HG02943 (cell line): Measurements from ENCODE around the gene RHO.
"Not testable (repeated sequence)": the region's sequence is repeated elsewhere in the genome, so short reads cannot be mapped to it uniquely, and the experiment has no call there.

Experiments used
- ATAC-seq: cut with Tn5 transposase; IDR thresholded peaks from one replicate; pipeline ENCODE4 v1.9.1; 2021; ENCODE audit warnings: mild to moderate bottlenecking, low read depth, moderate library complexity; ENCODE audit not compliant: unreplicated experiment

RHO gene

GRCh38 chr3:129498603-129499488 lies 29.6 kb upstream of the RHO start:
- ATAC-seq = not testable (repeated sequence)

GRCh38 chr3:129499604-129500333 lies 28.7 kb upstream of the RHO start:
- not testable (repeated sequence) for ATAC-seq

GRCh38 chr3:129500334-129500658 lies 28.1 kb upstream of the RHO start:
- ATAC-seq = no peak

GRCh38 chr3:129501630-129502029 lies 26.8 kb upstream of the RHO start:
- ATAC-seq = no peak

GRCh38 chr3:129502641-129503408 lies 25.6 kb upstream of the RHO start:
- ATAC-seq = no peak

GRCh38 chr3:129503471-129504291 lies 24.8 kb upstream of the RHO start:
- ATAC-seq = no peak

GRCh38 chr3:129504471-129505100 lies 23.9 kb upstream of the RHO start:
- no peak for ATAC-seq

- ATAC-seq = no peak
These were observed 23.1 kb upstream of the RHO start for GRCh38 chr3:129505341-129505740.

GRCh38 chr3:129506231-129506742 lies 22.2 kb upstream of the RHO start:
- ATAC-seq = no peak

GRCh38 chr3:129507181-129507831 lies 21.1 kb upstream of the RHO start:
- no peak for ATAC-seq

GRCh38 chr3:129512595-129512994 lies 15.8 kb upstream of the RHO start:
- ATAC-seq = no peak

- ATAC-seq = no peak
These were observed 14.7 kb upstream of the RHO start for GRCh38 chr3:129513705-129514104.

- ATAC-seq = no peak
These were observed 14.3 kb upstream of the RHO start for GRCh38 chr3:129514110-129514509.

GRCh38 chr3:129514563-129514962 lies 13.9 kb upstream of the RHO start:
- no peak for ATAC-seq

GRCh38 chr3:129515108-129515820 lies 13.2 kb upstream of the RHO start:
- not testable (repeated sequence) for ATAC-seq

GRCh38 chr3:129515821-129516432 lies 12.5 kb upstream of the RHO start:
- ATAC-seq = not testable (repeated sequence)

GRCh38 chr3:129517516-129517915 lies 10.9 kb upstream of the RHO start:
- ATAC-seq = no peak

GRCh38 chr3:129518038-129518561 lies 10.3 kb upstream of the RHO start:
- no peak for ATAC-seq
